Measurements from ENCODE around the gene LRFN2.

LRFN2 gene

GRCh38 chr6:40376113-40376650 is 211.0 kb downstream of the LRFN2 start:
- DNase-seq (ENCODE audit: low spot score in 2 of 2), result no peak

GRCh38 chr6:40373267-40373666 is 213.9 kb downstream of the LRFN2 start:
- in situ Hi-C loops (cut with MboI; ENCODE audit: low sequenced_read_pairs), result no loop called here
- DNase-seq (ENCODE audit: low spot score in 2 of 2), result no peak
- no peaks in the 10 kb centered on the region for H3K36me3 ChIP-seq (replicated peaks)

More at GRCh38 chr6:40376113-40376650, 211.0 kb downstream of the LRFN2 start:
- H3K36me3 ChIP-seq (replicated peaks), result no peaks in the 10 kb centered on the region
- in situ Hi-C loops (cut with MboI; ENCODE audit: low sequenced_read_pairs), result no loop called here
- H3K27me3 ChIP-seq (ENCODE audit: low read depth), result no peaks in the 10 kb centered on the region
- H3K9me3 ChIP-seq, result no peaks in the 10 kb centered on the region
- H3K4me3 ChIP-seq, result no peak overlapping the region
- H3K4me1 ChIP-seq, result no peaks in the 10 kb centered on the region

GRCh38 chr6:40371621-40372020 is 215.5 kb downstream of the LRFN2 start:
- DNase-seq (ENCODE audit: low spot score in 2 of 2), result no peak
- no peaks in the 10 kb centered on the region for H3K27me3 ChIP-seq (ENCODE audit: low read depth)
- no peaks in the 10 kb centered on the region for H3K36me3 ChIP-seq (replicated peaks)
- no peaks in the 10 kb centered on the region for H3K9me3 ChIP-seq
- H3K4me1 ChIP-seq, result no peaks in the 10 kb centered on the region
- in situ Hi-C loops (cut with MboI; ENCODE audit: low sequenced_read_pairs), result no loop called here
- no peak overlapping the region for H3K4me3 ChIP-seq

More at GRCh38 chr6:40373267-40373666, 213.9 kb downstream of the LRFN2 start:
- Histone ChIP-seq H3K27me3 (ENCODE audit: low read depth) (no peaks in the 10 kb centered on the region), H3K4me1 (no peaks in the 10 kb centered on the region), H3K4me3 (no peak overlapping the region), H3K9me3 (no peaks in the 10 kb centered on the region)

GRCh38 chr6:40371095-40371494 is 216.1 kb downstream of the LRFN2 start:
- in situ Hi-C loops (cut with MboI; ENCODE audit: low sequenced_read_pairs), result no loop called here
- no peak overlapping the region for H3K4me3 ChIP-seq
- H3K36me3 ChIP-seq (replicated peaks), result no peaks in the 10 kb centered on the region
- H3K9me3 ChIP-seq, result no peaks in the 10 kb centered on the region
- H3K27me3 ChIP-seq (ENCODE audit: low read depth), result no peaks in the 10 kb centered on the region
- DNase-seq (ENCODE audit: low spot score in 2 of 2), result no peak
- H3K4me1 ChIP-seq, result no peaks in the 10 kb centered on the region

- Histone ChIP-seq H3K36me3 (replicated peaks) (no peaks in the 10 kb centered on the region), H3K27me3 (ENCODE audit: low read depth) (no peaks in the 10 kb centered on the region), H3K4me3 (no peak overlapping the region), H3K9me3 (no peaks in the 10 kb centered on the region), H3K4me1 (no peaks in the 10 kb centered on the region)
- no peak for DNase-seq (ENCODE audit: low spot score in 2 of 2)
- in situ Hi-C loops (cut with MboI; ENCODE audit: low sequenced_read_pairs), result no loop called here
These were observed 217.3 kb downstream of the LRFN2 start for GRCh38 chr6:40369891-40370290.

- in situ Hi-C loops (cut with MboI; ENCODE audit: low sequenced_read_pairs), result no loop called here
- H3K9me3 ChIP-seq, result no peaks in the 10 kb centered on the region
- H3K27me3 ChIP-seq (ENCODE audit: low read depth), result no peaks in the 10 kb centered on the region
- H3K4me1 ChIP-seq, result no peaks in the 10 kb centered on the region
- H3K4me3 ChIP-seq, result no peak overlapping the region
- H3K36me3 ChIP-seq (replicated peaks), result no peaks in the 10 kb centered on the region
- DNase-seq (ENCODE audit: low spot score in 2 of 2), result no peak
These were observed 218.1 kb downstream of the LRFN2 start for GRCh38 chr6:40369042-40369441.

GRCh38 chr6:40362859-40363258 is 224.3 kb downstream of the LRFN2 start:
- H3K4me1 ChIP-seq, result no peaks in the 10 kb centered on the region
- H3K36me3 ChIP-seq (replicated peaks), result no peaks in the 10 kb centered on the region
- no peak overlapping the region for H3K4me3 ChIP-seq
- no peaks in the 10 kb centered on the region for H3K9me3 ChIP-seq
- in situ Hi-C loops (cut with MboI; ENCODE audit: low sequenced_read_pairs), result no loop called here
- H3K27me3 ChIP-seq (ENCODE audit: low read depth), result no peaks in the 10 kb centered on the region
- no peak for DNase-seq (ENCODE audit: low spot score in 2 of 2)

- Histone ChIP-seq H3K27me3 (ENCODE audit: low read depth) (no peaks in the 10 kb centered on the region), H3K9me3 (no peaks in the 10 kb centered on the region), H3K36me3 (replicated peaks) (no peaks in the 10 kb centered on the region), H3K4me1 (no peaks in the 10 kb centered on the region), H3K4me3 (no peak overlapping the region)
- DNase-seq (ENCODE audit: low spot score in 2 of 2), result no peak
- in situ Hi-C loops (cut with MboI; ENCODE audit: low sequenced_read_pairs), result no loop called here
These were observed 227.4 kb downstream of the LRFN2 start for GRCh38 chr6:40359808-40360207.

- DNase-seq (ENCODE audit: low spot score in 2 of 2), result no peak
- no peaks in the 10 kb centered on the region for H3K9me3 ChIP-seq
- H3K27me3 ChIP-seq (ENCODE audit: low read depth), result no peaks in the 10 kb centered on the region
- H3K36me3 ChIP-seq (replicated peaks), result no peaks in the 10 kb centered on the region
- in situ Hi-C loops (cut with MboI; ENCODE audit: low sequenced_read_pairs), result no loop called here
- H3K4me1 ChIP-seq, result no peaks in the 10 kb centered on the region
- no peak overlapping the region for H3K4me3 ChIP-seq
These were observed 228.4 kb downstream of the LRFN2 start for GRCh38 chr6:40358473-40359460.

GRCh38 chr6:40356242-40356910 is 230.8 kb downstream of the LRFN2 start:
- in situ Hi-C loops (cut with MboI; ENCODE audit: low sequenced_read_pairs), result no loop called here
- Histone ChIP-seq H3K27me3 (ENCODE audit: low read depth) (no peaks in the 10 kb centered on the region), H3K4me3 (no peak overlapping the region), H3K9me3 (no peaks in the 10 kb centered on the region), H3K4me1 (no peaks in the 10 kb centered on the region), H3K36me3 (replicated peaks) (no peaks in the 10 kb centered on the region)
- no peak for DNase-seq (ENCODE audit: low spot score in 2 of 2)

GRCh38 chr6:40355532-40355931 is 231.6 kb downstream of the LRFN2 start:
- H3K4me3 ChIP-seq, result no peak overlapping the region
- H3K36me3 ChIP-seq (replicated peaks), result no peaks in the 10 kb centered on the region
- no peaks in the 10 kb centered on the region for H3K27me3 ChIP-seq (ENCODE audit: low read depth)
- DNase-seq (ENCODE audit: low spot score in 2 of 2), result no peak
- in situ Hi-C loops (cut with MboI; ENCODE audit: low sequenced_read_pairs), result no loop called here
- H3K4me1 ChIP-seq, result no peaks in the 10 kb centered on the region
- H3K9me3 ChIP-seq, result no peaks in the 10 kb centered on the region

- no peaks in the 10 kb centered on the region for H3K36me3 ChIP-seq (replicated peaks)
- in situ Hi-C loops (cut with MboI; ENCODE audit: low sequenced_read_pairs), result no loop called here
- DNase-seq (ENCODE audit: low spot score in 2 of 2), result no peak
These were observed 232.1 kb downstream of the LRFN2 start for GRCh38 chr6:40355066-40355465.

GRCh38 chr6:40353967-40354452 is 233.2 kb downstream of the LRFN2 start:
- no peaks in the 10 kb centered on the region for H3K36me3 ChIP-seq (replicated peaks)
- no peaks in the 10 kb centered on the region for H3K27me3 ChIP-seq (ENCODE audit: low read depth)
- no peaks in the 10 kb centered on the region for H3K9me3 ChIP-seq
- H3K4me1 ChIP-seq, result no peaks in the 10 kb centered on the region
- H3K4me3 ChIP-seq, result no peak overlapping the region
- no peak for DNase-seq (ENCODE audit: low spot score in 2 of 2)
- in situ Hi-C loops (cut with MboI; ENCODE audit: low sequenced_read_pairs), result no loop called here

More at GRCh38 chr6:40355066-40355465, 232.1 kb downstream of the LRFN2 start:
- no peaks in the 10 kb centered on the region for H3K4me1 ChIP-seq
- H3K4me3 ChIP-seq, result no peak overlapping the region
- no peaks in the 10 kb centered on the region for H3K27me3 ChIP-seq (ENCODE audit: low read depth)
- H3K9me3 ChIP-seq, result no peaks in the 10 kb centered on the region

Data from HAP-1 (cell line).